ENCODE measurements around the gene BNC2.

Gene BNC2

GRCh38 chr9:16422114-16422513 is 448.4 kb downstream of the BNC2 start:
- Histone ChIP-seq H3K27me3 (replicated peaks; ENCODE audit: insufficient read depth, low read length) (no peaks in the 10 kb centered on the region), H2AFZ (ENCODE audit: low read length) (no peak overlapping the region), H3K9me2 (replicated peaks; ENCODE audit: insufficient read depth, low read length) (no peaks in the 10 kb centered on the region), H3K9me3 (replicated peaks; ENCODE audit: insufficient read depth, low read length) (no peaks in the 10 kb centered on the region), H3K9ac (ENCODE audit: low read length) (no peak overlapping the region), H3K27ac (ENCODE audit: low read length) (no peak overlapping the region), H3K79me2 (ENCODE audit: low read length) (no peaks in the 10 kb centered on the region), H4K20me1 (ENCODE audit: insufficient read depth, low read length) (no peaks in the 10 kb centered on the region), H3K4me1 (ENCODE audit: low read length) (0 out of 2 replicates have a peak, but pooled peaks cover 5% of the 10 kb centered on the region), H3K4me2 (ENCODE audit: low read depth, low read length) (no peak overlapping the region), H3K36me3 (replicated peaks; ENCODE audit: insufficient read depth, low read length) (no peaks in the 10 kb centered on the region), H3K4me3 (ENCODE audit: low read length) (no peak overlapping the region), H3F3A (ENCODE audit: insufficient read depth, low read length) (peaks cover 4% of the 10 kb centered on the region; the same call in 1 of the 2 replicates)
- no peak for DNase-seq
- no peak for TF ChIP-seq EZH2phosphoT487 (IDR thresholded peaks at IDR 0.05; ENCODE audit: low read length)
- no peak for TF ChIP-seq CTCF (IDR thresholded peaks at IDR 0.05; ENCODE audit: low read length)
- TF ChIP-seq EZH2 (optimal IDR thresholded peaks at IDR 0.05; ENCODE audit: low read depth, low read length), result no peak

- Histone ChIP-seq H3K9me2 (replicated peaks; ENCODE audit: insufficient read depth, low read length) (no peaks in the 10 kb centered on the region), H2AFZ (ENCODE audit: low read length) (no peak overlapping the region), H3K9ac (ENCODE audit: low read length) (no peak overlapping the region), H3K27me3 (replicated peaks; ENCODE audit: insufficient read depth, low read length) (no peaks in the 10 kb centered on the region), H4K20me1 (ENCODE audit: insufficient read depth, low read length) (no peaks in the 10 kb centered on the region), H3K27ac (ENCODE audit: low read length) (no peak overlapping the region), H3K4me2 (ENCODE audit: low read depth, low read length) (no peak overlapping the region), H3K9me3 (replicated peaks; ENCODE audit: insufficient read depth, low read length) (no peaks in the 10 kb centered on the region), H3K36me3 (replicated peaks; ENCODE audit: insufficient read depth, low read length) (no peaks in the 10 kb centered on the region), H3K4me1 (ENCODE audit: low read length) (0 out of 2 replicates have a peak, but pooled peaks cover 5% of the 10 kb centered on the region), H3K4me3 (ENCODE audit: low read length) (no peak overlapping the region), H3F3A (ENCODE audit: insufficient read depth, low read length) (peaks cover 4% of the 10 kb centered on the region; the same call in 1 of the 2 replicates), H3K79me2 (ENCODE audit: low read length) (no peaks in the 10 kb centered on the region)
- TF ChIP-seq CTCF (IDR thresholded peaks at IDR 0.05; ENCODE audit: low read length) (no peak), EZH2 (optimal IDR thresholded peaks at IDR 0.05; ENCODE audit: low read depth, low read length) (no peak), EZH2phosphoT487 (IDR thresholded peaks at IDR 0.05; ENCODE audit: low read length) (no peak)
- DNase-seq, result no peak
Measured at GRCh38 chr9:16421532-16421931, 448.9 kb downstream of the BNC2 start.

- no peaks in the 10 kb centered on the region for H3K36me3 ChIP-seq (replicated peaks; ENCODE audit: insufficient read depth, low read length)
- TF ChIP-seq EZH2phosphoT487 (IDR thresholded peaks at IDR 0.05; ENCODE audit: low read length) (no peak), CTCF (IDR thresholded peaks at IDR 0.05; ENCODE audit: low read length) (no peak), EZH2 (optimal IDR thresholded peaks at IDR 0.05; ENCODE audit: low read depth, low read length) (no peak)
- 0 out of 2 replicates have a peak, but pooled peaks cover 5% of the 10 kb centered on the region for H3K4me1 ChIP-seq (ENCODE audit: low read length)
- H3K9ac ChIP-seq (ENCODE audit: low read length), result no peak overlapping the region
- H3K4me2 ChIP-seq (ENCODE audit: low read depth, low read length), result no peak overlapping the region
- no peaks in the 10 kb centered on the region for H3K9me3 ChIP-seq (replicated peaks; ENCODE audit: insufficient read depth, low read length)
- no peaks in the 10 kb centered on the region for H3K9me2 ChIP-seq (replicated peaks; ENCODE audit: insufficient read depth, low read length)
- peaks cover 10% of the 10 kb centered on the region for H3K27me3 ChIP-seq (replicated peaks; ENCODE audit: insufficient read depth, low read length)
- H3F3A ChIP-seq (ENCODE audit: insufficient read depth, low read length), result peaks cover 4% of the 10 kb centered on the region; the same call in 1 of the 2 replicates
- no peak for DNase-seq
- H3K4me3 ChIP-seq (ENCODE audit: low read length), result no peak overlapping the region
- H4K20me1 ChIP-seq (ENCODE audit: insufficient read depth, low read length), result no peaks in the 10 kb centered on the region
- no peaks in the 10 kb centered on the region for H3K79me2 ChIP-seq (ENCODE audit: low read length)
- no peak overlapping the region for H2AFZ ChIP-seq (ENCODE audit: low read length)
- no peak overlapping the region for H3K27ac ChIP-seq (ENCODE audit: low read length)
Measured at GRCh38 chr9:16419124-16419523, 451.3 kb downstream of the BNC2 start.

All from MM.1S (cell line).